Measurements from ENCODE around the gene UBE2G1.
"Not testable (repeated sequence)": the region's sequence is repeated elsewhere in the genome, so short reads cannot be mapped to it uniquely, and the experiment has no call there.

UBE2G1 gene

DNA sequence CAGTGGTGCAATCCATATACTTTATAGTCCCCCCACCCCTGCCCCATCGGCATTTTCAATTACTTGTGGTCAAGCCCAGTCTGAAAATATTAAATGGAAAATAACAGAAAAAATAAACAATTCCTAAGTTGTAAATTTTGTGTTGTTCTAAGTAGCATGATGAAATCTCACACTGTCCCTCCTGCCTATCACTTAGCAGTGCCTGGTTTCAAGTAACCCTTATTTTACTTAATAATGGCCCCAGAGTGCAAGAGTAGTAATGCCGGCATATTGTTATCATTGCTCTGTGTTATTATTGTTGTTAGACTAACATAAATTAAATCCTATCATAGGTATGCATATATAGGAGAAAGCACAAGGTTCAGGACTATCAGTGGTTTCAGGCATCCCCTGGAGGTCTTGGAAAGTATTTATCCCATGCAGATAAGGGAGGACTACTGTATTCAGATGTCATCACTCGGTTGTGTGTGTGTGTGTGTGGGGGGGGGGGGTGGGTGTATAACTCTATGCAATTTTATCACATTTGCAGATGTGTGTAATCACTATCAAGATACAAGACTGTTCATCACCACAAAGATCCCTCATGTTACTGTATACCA, 9.3 kb downstream of the UBE2G1 start:
- Histone ChIP-seq H3K4me3 (ENCODE audit: severe bottlenecking) (no peak overlapping the region), H3K27me3 (ENCODE audit: insufficient read depth, poor library complexity, severe bottlenecking) (no peaks in the 10 kb centered on the region), H3K36me3 (ENCODE audit: low read depth) (peaks cover 15% of the 10 kb centered on the region), H3K4me1 (ENCODE audit: insufficient read depth, poor library complexity, severe bottlenecking) (peaks cover 21% of the 10 kb centered on the region), H3K9me3 (ENCODE audit: severe bottlenecking) (no peaks in the 10 kb centered on the region), H3K27ac (ENCODE audit: poor library complexity, severe bottlenecking) (no peak overlapping the region)
- DNase-seq (ENCODE audit: low spot score), result no peak
- no peak for ATAC-seq (ENCODE audit: low read depth)
- TF ChIP-seq, protein P1, sequence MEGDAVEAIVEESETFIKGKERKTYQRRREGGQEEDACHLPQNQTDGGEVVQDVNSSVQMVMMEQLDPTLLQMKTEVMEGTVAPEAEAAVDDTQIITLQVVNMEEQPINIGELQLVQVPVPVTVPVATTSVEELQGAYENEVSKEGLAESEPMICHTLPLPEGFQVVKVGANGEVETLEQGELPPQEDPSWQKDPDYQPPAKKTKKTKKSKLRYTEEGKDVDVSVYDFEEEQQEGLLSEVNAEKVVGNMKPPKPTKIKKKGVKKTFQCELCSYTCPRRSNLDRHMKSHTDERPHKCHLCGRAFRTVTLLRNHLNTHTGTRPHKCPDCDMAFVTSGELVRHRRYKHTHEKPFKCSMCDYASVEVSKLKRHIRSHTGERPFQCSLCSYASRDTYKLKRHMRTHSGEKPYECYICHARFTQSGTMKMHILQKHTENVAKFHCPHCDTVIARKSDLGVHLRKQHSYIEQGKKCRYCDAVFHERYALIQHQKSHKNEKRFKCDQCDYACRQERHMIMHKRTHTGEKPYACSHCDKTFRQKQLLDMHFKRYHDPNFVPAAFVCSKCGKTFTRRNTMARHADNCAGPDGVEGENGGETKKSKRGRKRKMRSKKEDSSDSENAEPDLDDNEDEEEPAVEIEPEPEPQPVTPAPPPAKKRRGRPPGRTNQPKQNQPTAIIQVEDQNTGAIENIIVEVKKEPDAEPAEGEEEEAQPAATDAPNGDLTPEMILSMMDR (IDR thresholded peaks at IDR 0.05; ENCODE audit: poor library complexity, severe bottlenecking), result no peak

DNA sequence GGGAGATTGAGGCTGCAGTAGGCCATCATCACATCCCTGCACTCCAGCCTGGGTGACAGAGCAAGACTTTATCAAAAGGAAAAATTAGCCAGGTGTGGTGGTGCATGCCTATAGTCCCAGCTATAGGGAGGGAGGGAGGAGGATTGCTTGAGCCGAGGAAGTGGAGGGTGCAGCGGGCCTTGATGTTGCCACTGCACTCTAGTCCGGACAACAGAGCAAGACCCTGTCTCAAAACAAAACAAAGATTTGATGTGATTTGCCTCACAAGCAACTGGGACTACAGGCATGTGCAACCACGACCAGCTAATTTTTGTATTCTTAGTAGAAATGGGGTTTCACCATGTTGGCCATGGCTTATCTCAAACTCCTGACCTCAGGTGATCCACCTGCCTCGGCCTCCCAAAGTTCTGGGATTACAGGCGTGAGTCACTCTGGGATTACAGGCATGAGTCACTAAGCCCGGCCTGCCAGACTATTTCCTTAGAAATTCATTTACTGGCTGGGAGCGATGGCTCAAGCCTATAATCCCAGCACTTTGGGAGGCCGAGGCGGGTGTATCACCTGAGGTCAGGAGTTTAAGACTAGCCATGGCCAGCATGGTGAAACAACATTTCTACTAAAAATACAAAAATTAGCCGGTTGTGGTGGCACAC, 11.5 kb downstream of the UBE2G1 start:
- Histone ChIP-seq H3K27me3 (ENCODE audit: insufficient read depth, poor library complexity, severe bottlenecking) (no peaks in the 10 kb centered on the region), H3K36me3 (ENCODE audit: low read depth) (peaks cover 10% of the 10 kb centered on the region), H3K4me3 (ENCODE audit: severe bottlenecking) (no peak overlapping the region), H3K9me3 (ENCODE audit: severe bottlenecking) (no peaks in the 10 kb centered on the region), H3K4me1 (ENCODE audit: insufficient read depth, poor library complexity, severe bottlenecking) (peaks cover 17% of the 10 kb centered on the region), H3K27ac (ENCODE audit: poor library complexity, severe bottlenecking) (no peak overlapping the region)
- TF ChIP-seq, protein P1 (IDR thresholded peaks at IDR 0.05; ENCODE audit: poor library complexity, severe bottlenecking), result no peak
- DNase-seq (ENCODE audit: low spot score), result no peak
- no peak for ATAC-seq (ENCODE audit: low read depth)

DNA sequence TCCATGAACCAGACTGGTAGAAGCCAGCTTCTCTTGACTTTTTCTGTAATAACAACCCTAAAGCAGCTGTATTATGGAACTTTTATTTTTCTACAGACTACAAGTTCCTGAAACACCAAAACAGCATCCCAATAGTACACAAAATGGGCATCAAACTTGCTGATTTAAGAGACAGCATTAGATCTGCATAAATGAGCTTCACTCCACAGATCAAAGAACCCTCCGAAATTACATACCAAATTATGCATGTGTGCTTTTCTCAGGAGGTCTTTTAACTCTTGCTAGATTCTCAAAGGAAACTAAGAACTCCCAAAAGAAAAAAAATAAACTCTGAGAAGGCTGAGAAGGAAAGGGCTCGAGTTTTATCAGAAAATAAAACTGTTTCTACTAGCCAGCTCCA, 12.3 kb downstream of the UBE2G1 start:
- Histone ChIP-seq H3K4me1 (ENCODE audit: insufficient read depth, poor library complexity, severe bottlenecking) (peaks cover 13% of the 10 kb centered on the region), H3K9me3 (ENCODE audit: severe bottlenecking) (no peaks in the 10 kb centered on the region), H3K27ac (ENCODE audit: poor library complexity, severe bottlenecking) (no peak overlapping the region), H3K4me3 (ENCODE audit: severe bottlenecking) (no peak overlapping the region), H3K36me3 (ENCODE audit: low read depth) (peaks cover 10% of the 10 kb centered on the region; the same call in 1 of the 2 replicates), H3K27me3 (ENCODE audit: insufficient read depth, poor library complexity, severe bottlenecking) (no peaks in the 10 kb centered on the region)
- TF ChIP-seq, protein P1 (IDR thresholded peaks at IDR 0.05; ENCODE audit: poor library complexity, severe bottlenecking), result no peak
- ATAC-seq (ENCODE audit: low read depth) (no peak), DNase-seq (ENCODE audit: low spot score) (no peak)

DNA sequence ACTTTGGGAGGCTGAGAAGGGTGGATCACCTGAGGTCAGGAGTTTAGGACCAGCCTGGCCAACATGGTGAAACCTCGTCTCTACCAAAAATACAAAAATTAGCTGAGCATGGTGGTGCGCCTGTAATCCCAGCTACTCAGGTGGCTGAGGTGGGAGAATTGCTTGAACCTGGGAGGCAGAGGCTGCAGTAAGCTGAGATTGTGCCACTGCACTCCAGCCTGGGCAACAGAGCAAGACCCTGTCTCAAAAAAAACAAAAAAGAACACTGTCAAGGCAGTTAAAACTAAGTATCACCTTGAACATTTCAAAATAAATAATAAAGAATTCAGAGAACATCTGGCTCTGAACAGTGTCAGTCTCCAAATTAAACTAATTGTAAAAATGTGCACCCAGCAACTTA, 16.3 kb downstream of the UBE2G1 start:
- not testable (repeated sequence) for ATAC-seq (ENCODE audit: low read depth)

DNA sequence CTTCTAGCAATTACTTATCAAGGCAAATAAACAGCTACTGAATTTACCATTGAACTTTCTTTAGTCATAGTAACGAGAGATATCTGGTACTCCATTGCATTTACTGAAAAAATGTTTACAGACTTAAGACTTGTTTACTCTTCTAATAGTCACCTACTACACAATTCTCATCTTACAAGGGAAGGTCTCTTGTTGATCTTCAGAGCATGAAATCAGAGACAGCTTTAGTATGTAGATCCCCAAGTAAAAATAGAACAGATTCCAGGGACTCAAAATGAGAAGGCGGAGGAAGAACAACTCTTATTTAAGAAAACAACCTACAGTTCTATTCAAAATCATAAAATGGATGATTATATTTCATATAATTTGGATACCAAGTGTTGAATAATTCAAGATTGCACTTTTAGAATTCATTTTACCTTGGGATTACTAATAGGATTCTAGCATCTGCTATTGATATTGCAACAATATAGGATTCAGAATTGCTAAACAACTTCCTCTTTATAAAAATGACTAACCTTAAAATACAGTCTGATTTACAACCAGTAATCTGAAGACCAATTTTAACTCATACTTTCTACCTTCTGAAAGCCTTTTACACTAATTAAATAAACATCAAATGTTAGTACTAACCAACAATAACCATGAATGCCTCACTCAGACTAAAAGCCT, 20.8 kb downstream of the UBE2G1 start:
- peak overlapping the region; percentile 16 for H3K27ac ChIP-seq (ENCODE audit: poor library complexity, severe bottlenecking)
- no peak for ATAC-seq (ENCODE audit: low read depth)

More for the DNA sequence above, 16.3 kb downstream of the UBE2G1 start:
- not testable (repeated sequence) for H3K9me3 ChIP-seq (ENCODE audit: severe bottlenecking); H3K27me3 ChIP-seq (ENCODE audit: insufficient read depth, poor library complexity, severe bottlenecking); H3K27ac ChIP-seq (ENCODE audit: poor library complexity, severe bottlenecking); DNase-seq (ENCODE audit: low spot score); H3K4me3 ChIP-seq (ENCODE audit: severe bottlenecking); H3K36me3 ChIP-seq (ENCODE audit: low read depth)
- H3K4me1 ChIP-seq (ENCODE audit: insufficient read depth, poor library complexity, severe bottlenecking), result peaks cover 16% of the 10 kb centered on the region

More for the DNA sequence above, 20.8 kb downstream of the UBE2G1 start:
- H3K9me3 ChIP-seq (ENCODE audit: severe bottlenecking), result no peaks in the 10 kb centered on the region
- 0 out of 2 replicates have a peak, but pooled peaks cover 4% of the 10 kb centered on the region for H3K36me3 ChIP-seq (ENCODE audit: low read depth)
- no peaks in the 10 kb centered on the region for H3K27me3 ChIP-seq (ENCODE audit: insufficient read depth, poor library complexity, severe bottlenecking)
- TF ChIP-seq, protein P1 (IDR thresholded peaks at IDR 0.05; ENCODE audit: poor library complexity, severe bottlenecking), result no peak
- DNase-seq (ENCODE audit: low spot score), result no peak
- H3K4me1 ChIP-seq (ENCODE audit: insufficient read depth, poor library complexity, severe bottlenecking), result peaks cover 16% of the 10 kb centered on the region
- H3K4me3 ChIP-seq (ENCODE audit: severe bottlenecking), result no peak overlapping the region

All from RWPE2 (cell line).